HG03039 (cell line): ENCODE measurements around the gene ULK1.

ENCODE experiments used
- ATAC-seq: cut with Tn5 transposase; IDR thresholded peaks from one replicate; pipeline ENCODE4 v1.9.1; 2021; ENCODE audit warnings: mild to moderate bottlenecking, moderate library complexity; ENCODE audit not compliant: unreplicated experiment

ULK1 gene

DNA sequence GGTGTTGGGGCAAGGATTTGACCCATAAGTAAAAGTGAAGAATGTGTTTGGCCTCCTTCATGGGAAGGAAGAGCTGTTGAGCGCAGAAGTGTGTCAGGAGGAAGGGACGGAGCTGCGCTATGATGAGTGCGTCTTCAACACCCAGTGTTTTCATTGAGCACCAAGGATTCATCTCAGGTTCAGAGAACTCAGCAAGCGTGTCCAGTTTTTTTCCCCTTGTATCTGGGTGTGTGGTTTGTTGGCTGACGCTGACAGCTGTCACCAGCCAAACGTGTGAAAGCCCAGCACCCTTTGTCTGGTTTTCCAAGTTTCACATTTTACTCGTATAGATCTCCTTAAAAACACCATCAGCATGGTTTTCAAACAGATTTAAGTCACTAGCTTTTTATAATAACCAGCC is 67.6 kb downstream of the ULK1 start:
- no peak for ATAC-seq

DNA sequence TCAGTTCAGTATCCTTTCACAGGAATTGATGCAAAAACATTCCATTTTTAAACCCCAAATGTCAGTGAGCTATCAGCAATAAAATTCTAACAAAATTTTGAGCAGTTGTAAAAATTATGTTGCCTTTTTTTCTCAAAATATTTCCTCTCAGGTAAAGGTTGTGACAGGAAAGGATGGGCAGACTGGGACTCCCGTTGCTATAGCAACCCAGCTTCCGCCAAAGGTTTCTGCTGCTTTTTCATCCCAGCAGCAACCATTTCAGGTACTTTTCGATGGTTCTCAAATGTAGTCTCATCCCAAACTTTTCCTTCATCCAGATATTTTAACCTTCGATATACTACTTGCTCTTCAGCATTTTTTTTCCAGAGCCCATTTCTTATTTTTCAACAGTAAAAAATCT is 69.0 kb downstream of the ULK1 start:
- no peak for ATAC-seq

DNA sequence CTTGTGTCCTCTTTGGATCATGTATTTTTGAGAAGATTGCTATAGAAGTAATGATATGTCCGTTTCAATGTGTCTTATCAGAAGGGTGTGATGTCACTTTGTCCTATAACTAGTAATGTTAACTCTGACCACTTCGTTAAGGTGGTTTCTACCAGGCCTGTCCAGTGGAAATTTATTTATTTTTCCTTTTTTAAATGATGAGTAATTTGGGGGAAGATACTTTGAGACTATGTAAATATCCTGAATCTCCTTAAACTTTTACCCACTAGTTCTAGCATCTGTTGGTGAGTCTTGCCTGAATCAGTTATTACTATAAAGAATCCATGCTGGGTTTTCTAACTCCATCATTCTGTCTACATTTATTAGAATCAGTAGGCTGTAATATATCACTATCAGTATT is 70.7 kb downstream of the ULK1 start:
- no peak for ATAC-seq

DNA sequence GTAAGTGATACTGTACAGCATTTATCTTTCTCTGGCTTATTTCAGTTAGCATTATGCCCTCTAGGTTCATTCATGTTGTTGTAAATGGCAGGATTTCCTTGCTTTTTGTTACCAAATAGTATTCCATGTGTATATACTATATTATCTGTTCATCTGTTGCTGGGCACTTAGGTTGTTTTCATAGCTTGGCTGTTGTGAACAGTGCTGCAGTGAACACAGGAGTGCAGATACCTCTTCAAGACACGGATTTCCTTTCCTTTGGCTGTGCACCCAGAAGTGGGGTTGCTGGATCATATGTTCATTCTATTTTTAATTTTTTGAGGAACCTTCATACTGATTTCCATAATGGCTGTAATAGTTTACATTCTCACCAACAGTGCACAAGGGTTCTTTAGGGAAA is 76.8 kb downstream of the ULK1 start:
- no peak for ATAC-seq
